ENCODE results near the gene AXIN2.

- TF ChIP-seq CTCF (IDR thresholded peaks at IDR 0.05 in 4 of 5, conservative IDR thresholded peaks at IDR 0.05 in 1 of 5) (no peak), POLR2A (IDR thresholded peaks at IDR 0.05) (no peak)
Measured at GRCh38 chr17:65503557-65503956, 57.9 kb downstream of the AXIN2 start.
